Neural crest cell (in vitro differentiated cells): ENCODE measurements around the gene NEK8. TPM values are rescaled to one million over a fixed set of nuclear protein-coding genes. Genes with fewer than 3 reads are reported as not detected.

Experiments used
- DNase-seq: peaks from one replicate; pipeline ENCODE4 v3.0.0; 2021; ENCODE audit warnings: low read depth, mixed read lengths, low spot score
- H3K27ac Mint-ChIP-seq: one replicate; pipeline ENCODE4 v1.8.0; 2021; ENCODE audit warnings: mild to moderate bottlenecking, mixed read lengths; ENCODE audit not compliant: unreplicated experiment
- H3K27me3 Mint-ChIP-seq: 2 replicates; pipeline ENCODE4 v1.8.0; 2021; ENCODE audit warnings: low read depth, mild to moderate bottlenecking, mixed read lengths
- H3K36me3 Mint-ChIP-seq: 2 replicates; pipeline ENCODE4 v1.8.0; 2021; ENCODE audit warnings: low read depth, mild to moderate bottlenecking, mixed read lengths
- H3K4me1 Mint-ChIP-seq: 2 replicates; pipeline ENCODE4 v1.8.0; 2021; ENCODE audit warnings: mixed read lengths
- H3K4me3 Mint-ChIP-seq: one replicate; pipeline ENCODE4 v1.8.0; 2021; ENCODE audit warnings: mild to moderate bottlenecking, mixed read lengths
- H3K9me3 Mint-ChIP-seq: 2 replicates; pipeline ENCODE4 v1.8.0; 2021; ENCODE audit warnings: mixed read lengths
- total RNA-seq: library from RNA; stranded (reverse); gene quantifications from 2 replicates; pipeline ENCODE4 v1.2.1, GENCODE V29; 2021
- TF ChIP-seq, protein P1 (sequence below): fragments of 200-600 bp; sonication (generic); conservative IDR thresholded peaks from 2 replicates; pipeline ENCODE4 v1.5.0; 2021; ENCODE audit warnings: antibody characterized with exemption, mild to moderate bottlenecking

Gene NEK8
- total RNA-seq, 1 donor from 2014 or later: 6.2 TPM

DNA sequence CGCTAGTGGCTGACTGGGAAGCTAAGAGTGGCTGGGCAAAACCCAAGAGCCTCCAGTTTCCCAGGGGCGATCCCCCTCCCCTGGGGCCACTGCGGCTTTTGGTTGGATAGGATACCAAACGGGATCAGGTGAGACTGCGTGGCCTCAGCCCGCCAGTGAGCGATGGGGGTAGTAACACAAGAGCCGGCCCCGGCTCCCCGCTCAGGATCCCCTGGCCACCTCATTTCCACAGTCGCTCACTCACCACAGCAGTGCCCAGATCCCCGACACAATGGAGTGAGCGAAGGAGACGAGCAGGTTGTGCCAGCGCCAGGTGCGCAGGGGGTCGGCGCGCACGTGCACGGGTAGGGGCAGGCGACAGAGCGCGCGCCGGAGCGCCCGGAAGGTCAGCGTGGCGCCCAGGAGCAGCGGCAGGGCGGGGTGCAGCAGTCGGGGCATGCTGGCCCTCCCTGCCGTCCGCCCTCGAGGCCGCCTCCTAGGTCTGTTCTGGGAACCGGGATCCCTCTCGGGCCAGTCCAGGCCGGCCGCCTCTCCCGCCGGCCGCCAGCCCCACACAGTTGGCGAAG is 2.8 kb upstream of the NEK8 start:
- TF ChIP-seq, protein P1, sequence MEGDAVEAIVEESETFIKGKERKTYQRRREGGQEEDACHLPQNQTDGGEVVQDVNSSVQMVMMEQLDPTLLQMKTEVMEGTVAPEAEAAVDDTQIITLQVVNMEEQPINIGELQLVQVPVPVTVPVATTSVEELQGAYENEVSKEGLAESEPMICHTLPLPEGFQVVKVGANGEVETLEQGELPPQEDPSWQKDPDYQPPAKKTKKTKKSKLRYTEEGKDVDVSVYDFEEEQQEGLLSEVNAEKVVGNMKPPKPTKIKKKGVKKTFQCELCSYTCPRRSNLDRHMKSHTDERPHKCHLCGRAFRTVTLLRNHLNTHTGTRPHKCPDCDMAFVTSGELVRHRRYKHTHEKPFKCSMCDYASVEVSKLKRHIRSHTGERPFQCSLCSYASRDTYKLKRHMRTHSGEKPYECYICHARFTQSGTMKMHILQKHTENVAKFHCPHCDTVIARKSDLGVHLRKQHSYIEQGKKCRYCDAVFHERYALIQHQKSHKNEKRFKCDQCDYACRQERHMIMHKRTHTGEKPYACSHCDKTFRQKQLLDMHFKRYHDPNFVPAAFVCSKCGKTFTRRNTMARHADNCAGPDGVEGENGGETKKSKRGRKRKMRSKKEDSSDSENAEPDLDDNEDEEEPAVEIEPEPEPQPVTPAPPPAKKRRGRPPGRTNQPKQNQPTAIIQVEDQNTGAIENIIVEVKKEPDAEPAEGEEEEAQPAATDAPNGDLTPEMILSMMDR: no peak
- peak; percentile 33 for DNase-seq
- H3K36me3 Mint-ChIP-seq: peaks cover 12% of the 10 kb centered on the region
- H3K4me1 Mint-ChIP-seq: peaks cover 71% of the 10 kb centered on the region
- peak overlapping the region; percentile 100 for H3K4me3 Mint-ChIP-seq
- H3K9me3 Mint-ChIP-seq: no peaks in the 10 kb centered on the region
- H3K27ac Mint-ChIP-seq: peak overlapping the region; percentile 70
- peaks cover 23% of the 10 kb centered on the region for H3K27me3 Mint-ChIP-seq

DNA sequence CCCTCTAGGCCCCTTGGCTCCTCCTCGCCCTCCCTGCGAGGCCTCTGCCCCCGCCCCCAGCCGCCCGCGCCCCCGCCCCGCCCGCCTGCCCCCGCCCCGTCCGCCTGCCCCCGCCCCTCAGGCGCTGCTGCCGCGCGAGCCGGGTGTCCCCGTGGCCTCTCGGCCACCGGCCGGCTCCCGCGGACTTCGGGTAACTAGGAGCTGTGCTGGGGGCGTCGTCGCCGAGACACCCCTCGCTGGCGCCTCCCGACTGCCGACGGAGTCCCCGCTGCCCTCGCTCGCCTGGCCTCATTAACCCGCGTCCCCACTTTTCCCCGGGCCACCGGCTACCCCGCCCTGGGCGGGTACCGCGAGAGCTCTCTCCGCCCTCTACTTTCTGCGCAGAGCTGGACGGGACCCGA is 2.4 kb upstream of the NEK8 start, which contains the start of gene TLCD1:
Gene TLCD1, minus strand, starts transcription at position 8 of the 401 bp plus-strand sequence. CDS start 136 bp downstream, outside the sequence.
- peak within 1 kb of the TSS; percentile 83 for H3K27ac Mint-ChIP-seq
- H3K36me3 Mint-ChIP-seq: peaks cover 9% of the 10 kb centered on the region
- peaks cover 66% of the 10 kb centered on the region for H3K4me1 Mint-ChIP-seq
- TF ChIP-seq, protein P1: no peak
- H3K27me3 Mint-ChIP-seq: peaks cover 23% of the 10 kb centered on the region
- H3K4me3 Mint-ChIP-seq: peak within 1 kb of the TSS; percentile 100
- H3K9me3 Mint-ChIP-seq: no peaks in the 10 kb centered on the region
- peak; percentile 67 for DNase-seq

DNA sequence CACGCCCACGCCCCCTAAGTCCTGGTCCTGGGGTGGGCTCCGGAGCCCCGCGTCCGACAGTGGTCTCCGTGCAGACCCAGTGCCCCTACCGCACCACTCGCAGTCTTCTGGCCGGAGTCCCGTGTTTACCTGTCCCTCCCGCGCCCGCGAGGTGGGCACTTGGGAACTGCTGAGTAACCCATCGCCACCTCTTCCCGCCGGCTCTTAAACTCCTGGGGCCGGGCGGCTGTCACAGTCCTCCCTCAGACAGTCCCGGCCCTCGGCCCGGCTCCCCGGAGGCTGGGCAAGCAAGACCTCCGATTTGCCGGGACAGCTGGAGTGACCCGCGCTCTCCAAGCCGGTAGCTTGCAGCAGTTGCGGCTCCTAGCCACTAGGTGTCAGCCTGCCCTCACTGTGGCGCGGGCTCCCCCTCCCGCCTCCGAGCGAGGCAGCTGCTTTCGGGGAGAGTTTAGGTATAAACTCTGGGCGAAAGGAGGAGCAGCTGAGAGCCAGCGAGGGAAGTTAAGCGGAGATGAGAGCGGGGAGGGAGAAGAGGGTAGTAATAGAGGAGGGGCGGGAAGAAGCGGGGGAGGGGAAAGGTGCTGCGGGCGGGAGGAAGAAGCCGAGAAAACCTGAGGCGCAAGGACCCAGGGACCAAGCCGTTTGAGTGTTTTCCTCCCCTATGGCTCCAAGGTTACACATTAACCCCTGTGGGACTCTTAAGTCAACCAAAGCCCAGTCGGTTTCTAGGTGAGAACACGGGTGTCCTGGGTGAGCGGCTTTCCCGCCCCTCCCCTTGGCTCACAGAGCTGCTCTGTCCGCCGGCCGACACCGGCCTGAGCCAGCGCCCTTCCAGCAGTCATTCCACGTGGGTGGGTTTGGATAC is 1.7 kb upstream of the NEK8 start:
- peak; percentile 99 for DNase-seq
- peaks cover 61% of the 10 kb centered on the region for H3K4me1 Mint-ChIP-seq
- H3K36me3 Mint-ChIP-seq: peaks cover 6% of the 10 kb centered on the region
- H3K27me3 Mint-ChIP-seq: peaks cover 23% of the 10 kb centered on the region
- peak overlapping the region; percentile 83 for H3K27ac Mint-ChIP-seq
- H3K4me3 Mint-ChIP-seq: peak overlapping the region; percentile 98
- H3K9me3 Mint-ChIP-seq: no peaks in the 10 kb centered on the region
- TF ChIP-seq, protein P1: peak; percentile 99

DNA sequence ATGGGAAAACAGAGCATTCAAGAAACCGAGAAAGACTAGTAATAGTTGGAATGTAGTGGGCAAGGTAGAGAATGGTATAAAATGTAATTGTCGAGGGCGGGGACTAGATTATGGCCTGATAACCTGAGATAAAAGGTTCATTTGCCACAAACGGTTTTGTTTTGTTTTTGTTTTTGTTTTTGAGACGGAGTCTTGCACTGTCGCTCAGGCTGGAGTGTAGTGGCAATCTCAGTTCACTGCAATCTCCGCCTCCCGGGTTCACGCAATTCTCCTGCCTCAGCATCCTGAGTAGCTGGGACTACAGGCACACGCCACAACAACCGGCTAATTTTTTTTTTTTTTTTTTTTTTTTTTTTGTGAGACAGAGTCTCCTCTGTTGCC is 1.4 kb downstream of the NEK8 start:
- H3K4me1 Mint-ChIP-seq: peaks cover 42% of the 10 kb centered on the region
- no peak for DNase-seq
- peaks cover 22% of the 10 kb centered on the region for H3K27me3 Mint-ChIP-seq
- H3K4me3 Mint-ChIP-seq: peak overlapping the region; percentile 47
- TF ChIP-seq, protein P1: no peak
- no peak overlapping the region for H3K27ac Mint-ChIP-seq
- no peaks in the 10 kb centered on the region for H3K36me3 Mint-ChIP-seq
- H3K9me3 Mint-ChIP-seq: no peaks in the 10 kb centered on the region

DNA sequence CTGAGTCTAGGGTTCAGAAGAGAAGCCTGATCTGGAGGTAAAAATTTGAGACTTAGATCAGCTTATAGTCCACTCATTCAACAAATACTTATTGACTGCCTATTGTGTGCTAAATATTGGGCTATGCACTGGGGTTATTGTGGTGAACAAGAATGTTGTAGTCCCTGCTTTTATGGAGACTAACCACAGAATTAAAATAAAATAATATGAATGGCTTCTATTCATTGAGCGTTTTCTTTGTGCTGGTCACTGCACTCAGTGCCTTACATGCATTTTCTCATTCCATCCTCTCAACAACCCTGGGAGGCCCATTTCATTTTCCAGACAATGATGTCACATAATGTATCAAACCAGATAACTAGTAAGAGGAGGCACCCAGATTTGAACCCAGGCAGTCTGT is 4.8 kb downstream of the NEK8 start:
- Mint-ChIP-seq H3K9me3 (no peaks in the 10 kb centered on the region), H3K4me1 (peaks cover 15% of the 10 kb centered on the region), H3K27ac (no peak overlapping the region), H3K27me3 (no peaks in the 10 kb centered on the region), H3K4me3 (no peak overlapping the region), H3K36me3 (no peaks in the 10 kb centered on the region)
- TF ChIP-seq, protein P1: no peak
- DNase-seq: no peak
